ENCODE results near the gene CD53. TPM values are rescaled to one million over a fixed set of nuclear protein-coding genes. Genes with fewer than 3 reads are reported as not detected.
"Not testable (repeated sequence)": the region's sequence is repeated elsewhere in the genome, so short reads cannot be mapped to it uniquely, and the experiment has no call there.

Gene CD53
- polyA plus RNA-seq, 3 donors = 5.2 to 7.9 (median 5.7) TPM

- DNase-seq (ENCODE audit: extremely low read depth in 1 of 11, low read depth in 9 of 11, low spot score in 4 of 11) = no peak
Measured at GRCh38 chr1:110899458-110899843, 26.5 kb downstream of the CD53 start.

- DNase-seq (ENCODE audit: extremely low read depth in 1 of 11, low read depth in 9 of 11, low spot score in 4 of 11) = no peak
Measured at GRCh38 chr1:110902820-110903463, 30.0 kb downstream of the CD53 start.

GRCh38 chr1:110903853-110904500 is 31.0 kb downstream of the CD53 start:
- DNase-seq (ENCODE audit: extremely low read depth in 1 of 11, low read depth in 9 of 11, low spot score in 4 of 11) = no peak

- no peak for DNase-seq (ENCODE audit: extremely low read depth in 1 of 11, low read depth in 9 of 11, low spot score in 4 of 11)
Measured at GRCh38 chr1:110912784-110913183, 39.8 kb downstream of the CD53 start.

- no peak for DNase-seq (ENCODE audit: extremely low read depth in 1 of 11, low read depth in 9 of 11, low spot score in 4 of 11)
Measured at GRCh38 chr1:110914676-110915075, 41.7 kb downstream of the CD53 start.

GRCh38 chr1:110915804-110916203 is 42.9 kb downstream of the CD53 start:
- DNase-seq (ENCODE audit: extremely low read depth in 1 of 11, low read depth in 9 of 11, low spot score in 4 of 11) = no peak

GRCh38 chr1:110916274-110916668 is 43.3 kb downstream of the CD53 start:
- DNase-seq (ENCODE audit: extremely low read depth in 1 of 11, low read depth in 9 of 11, low spot score in 4 of 11) = no peak

GRCh38 chr1:110916669-110917306 is 43.8 kb downstream of the CD53 start:
- no peak for DNase-seq (ENCODE audit: extremely low read depth in 1 of 11, low read depth in 9 of 11, low spot score in 4 of 11)

GRCh38 chr1:110918016-110918415 is 45.1 kb downstream of the CD53 start:
- DNase-seq (ENCODE audit: extremely low read depth in 1 of 11, low read depth in 9 of 11, low spot score in 4 of 11) = no peak

GRCh38 chr1:110921953-110922352 is 49.0 kb downstream of the CD53 start:
- no peak for DNase-seq (ENCODE audit: extremely low read depth in 1 of 11, low read depth in 9 of 11, low spot score in 4 of 11)

GRCh38 chr1:110927484-110928075 is 54.6 kb downstream of the CD53 start:
- DNase-seq (ENCODE audit: extremely low read depth in 1 of 11, low read depth in 9 of 11, low spot score in 4 of 11) = no peak

- DNase-seq (ENCODE audit: extremely low read depth in 1 of 11, low read depth in 9 of 11, low spot score in 4 of 11) = no peak
Measured at GRCh38 chr1:110928191-110928590, 55.2 kb downstream of the CD53 start.

- DNase-seq (ENCODE audit: extremely low read depth in 1 of 11, low read depth in 9 of 11, low spot score in 4 of 11) = no peak
Measured at GRCh38 chr1:110928904-110929303, 56.0 kb downstream of the CD53 start.

- not testable (repeated sequence) for DNase-seq (ENCODE audit: extremely low read depth in 1 of 11, low read depth in 9 of 11, low spot score in 4 of 11)
Measured at GRCh38 chr1:110931097-110931496, 58.1 kb downstream of the CD53 start.

- no peak for DNase-seq (ENCODE audit: extremely low read depth in 1 of 11, low read depth in 9 of 11, low spot score in 4 of 11)
Measured at GRCh38 chr1:110936567-110936966, 63.6 kb downstream of the CD53 start.

- no peak for DNase-seq (ENCODE audit: extremely low read depth in 1 of 11, low read depth in 9 of 11, low spot score in 4 of 11)
Measured at GRCh38 chr1:110944806-110945205, 71.9 kb downstream of the CD53 start.

- DNase-seq (ENCODE audit: extremely low read depth in 1 of 11, low read depth in 9 of 11, low spot score in 4 of 11) = no peak
Measured at GRCh38 chr1:110945626-110946025, 72.7 kb downstream of the CD53 start.

GRCh38 chr1:110948038-110948810 is 75.3 kb downstream of the CD53 start:
- DNase-seq (ENCODE audit: extremely low read depth in 1 of 11, low read depth in 9 of 11, low spot score in 4 of 11) = no peak
